Small intestine (tissue), 7 donors: ENCODE measurements around the gene UROC1. TPM values are rescaled to one million over a fixed set of nuclear protein-coding genes. Genes with fewer than 3 reads are reported as not detected.

Source experiments
- DNase-seq, 2 donors: peaks; one replicate each; pipeline versions ENCODE4 v3.0.0 to v3.0.0-alpha.2; 2013
- FAIRE-seq: peaks from 2 replicates; lab custom pipeline; 2012; peaks lifted over from hg19 to GRCh38; lab: Jason Lieb, UNC
- H3K27ac ChIP-seq, 3 donors: one replicate each; pipeline ENCODE4 v1.5.1; 2013; ENCODE audit warnings: low read length in 2 of 3, mild to moderate bottlenecking in 2 of 3, control low read depth in 1 of 3, inconsistent platforms in 1 of 3, low read depth in 1 of 3, moderate library complexity in 1 of 3
- H3K27me3 ChIP-seq, 3 donors: one replicate each; pipeline ENCODE4 v1.6.1; 2013; ENCODE audit warnings: low read length in 3 of 3, inconsistent platforms in 1 of 3; ENCODE audit not compliant: control insufficient read depth in 3 of 3, insufficient read depth in 3 of 3
- H3K36me3 ChIP-seq, 3 donors: one replicate each; pipeline ENCODE4 v1.6.1; 2013; ENCODE audit warnings: low read length in 3 of 3, inconsistent platforms in 1 of 3, low read depth in 1 of 3, mild to moderate bottlenecking in 1 of 3, moderate library complexity in 1 of 3; ENCODE audit not compliant: control insufficient read depth in 3 of 3, insufficient read depth in 2 of 3
- H3K4me1 ChIP-seq, 3 donors: one replicate each; pipeline ENCODE4 v1.6.1; 2013; ENCODE audit warnings: low read length in 2 of 3, inconsistent platforms in 1 of 3, low read depth in 1 of 3, mild to moderate bottlenecking in 1 of 3, moderate library complexity in 1 of 3; ENCODE audit not compliant: control insufficient read depth in 3 of 3, insufficient read depth in 2 of 3
- H3K4me3 ChIP-seq, 3 donors: one replicate each; pipeline ENCODE4 v1.5.1; 2013; ENCODE audit warnings: low read length in 3 of 3, control low read depth in 1 of 3, inconsistent platforms in 1 of 3, low read depth in 1 of 3, mild to moderate bottlenecking in 1 of 3, moderate library complexity in 1 of 3
- H3K9me3 ChIP-seq, 2 donors: one replicate each; pipeline ENCODE4 v1.6.1; 2013; ENCODE audit warnings: low read depth in 1 of 2, low read length in 1 of 2; ENCODE audit not compliant: control insufficient read depth in 2 of 2, insufficient read depth in 1 of 2
- WGBS, 3 donors: extraction: QIAGEN DNeasy Blood & Tissue Kit; methylation state at CpG; one replicate each; pipeline ENCODE4 v1.1.7; 2013; 5-methylcytosine and 5-hydroxymethylcytosine counted together
- polyA plus RNA-seq, 4 donors: library from polyadenylated mRNA; stranded (reverse) in 3 of 4; unstranded in 1 of 4; fragments of 200-250 nt in 3 of 4; fragments of 120-200 nt in 1 of 4; gene quantifications; one replicate each; pipeline versions ENCODE4 v1.2.1 to v1.2.3, GENCODE V29; 2013
- donor health status: healthy with polysubstance abuse.
- donor health status: control.
- donor health status: control.
- donor health status: Bipolar disorder and iron deficiency.
- donor health status: healthy.

Gene UROC1
- polyA plus RNA-seq, 4 donors, result 0.07 to 0.27 TPM; not detected in 2

GRCh38 chr3:126510308-126510910, 7.2 kb downstream of the UROC1 start:
- FAIRE-seq (no peak), DNase-seq (no peak)
- 82 to 94% (median 88%) methylated on average over 22 of the region's 22 CpGs for WGBS, 3 donors
- Histone ChIP-seq H3K27me3 (no peaks in the 10 kb centered on the region), H3K4me3 (no peak overlapping the region), H3K36me3 (no peaks in the 10 kb centered on the region), H3K9me3 (no peaks in the 10 kb centered on the region), H3K27ac (no peak overlapping the region), H3K4me1 (no peaks in the 10 kb centered on the region)

- Histone ChIP-seq H3K27me3 (no peaks in the 10 kb centered on the region), H3K9me3 (no peaks in the 10 kb centered on the region), H3K4me3 (no peak overlapping the region), H3K36me3 (no peaks in the 10 kb centered on the region), H3K27ac (no peak overlapping the region), H3K4me1 (no peaks in the 10 kb centered on the region)
- 64 to 71% (median 65%) methylated on average over 18 of the region's 18 CpGs for WGBS, 3 donors
- FAIRE-seq, result no peak
- DNase-seq, result no peak
Measured at GRCh38 chr3:126509597-126510307, 7.8 kb downstream of the UROC1 start.

GRCh38 chr3:126508564-126508964, 9.0 kb downstream of the UROC1 start:
- H3K4me1 ChIP-seq, result no peaks in the 10 kb centered on the region
- H3K9me3 ChIP-seq, result no peaks in the 10 kb centered on the region
- no peaks in the 10 kb centered on the region for H3K27me3 ChIP-seq
- DNase-seq, result no peak
- H3K36me3 ChIP-seq, result no peaks in the 10 kb centered on the region
- FAIRE-seq, result no peak
- H3K4me3 ChIP-seq, result no peak overlapping the region
- WGBS, 3 donors, result 88 to 92% (median 92%) methylated on average over 4 of the region's 4 CpGs
- no peak overlapping the region for H3K27ac ChIP-seq

GRCh38 chr3:126507886-126508285, 9.7 kb downstream of the UROC1 start:
- Histone ChIP-seq H3K4me3 (no peak overlapping the region), H3K9me3 (no peaks in the 10 kb centered on the region), H3K4me1 (no peaks in the 10 kb centered on the region), H3K27ac (no peak overlapping the region), H3K36me3 (no peaks in the 10 kb centered on the region), H3K27me3 (no peaks in the 10 kb centered on the region)
- DNase-seq (no peak), FAIRE-seq (no peak)
- WGBS, 3 donors, result 67 to 80% (median 74%) methylated on average over 9 of the region's 9 CpGs

GRCh38 chr3:126503701-126504100, 13.9 kb downstream of the UROC1 start:
- Histone ChIP-seq H3K4me3 (no peak overlapping the region), H3K36me3 (no peaks in the 10 kb centered on the region), H3K27me3 (no peaks in the 10 kb centered on the region), H3K9me3 (no peaks in the 10 kb centered on the region), H3K27ac (no peak overlapping the region), H3K4me1 (no peaks in the 10 kb centered on the region)
- FAIRE-seq (no peak), DNase-seq (no peak)
- 89 to 91% (median 89%) methylated on average over 10 of the region's 10 CpGs for WGBS, 3 donors

GRCh38 chr3:126502656-126503055, 14.9 kb downstream of the UROC1 start:
- H3K27me3 ChIP-seq, result no peaks in the 10 kb centered on the region
- DNase-seq (no peak), FAIRE-seq (no peak)
- H3K36me3 ChIP-seq, result no peaks in the 10 kb centered on the region
- no peaks in the 10 kb centered on the region for H3K9me3 ChIP-seq
- H3K4me1 ChIP-seq, result no peaks in the 10 kb centered on the region
- 93 to 100% (median 93%) methylated on average over 1 of the region's 1 CpG for whole genome bisulfite sequencing, 3 donors
- no peak overlapping the region for H3K4me3 ChIP-seq
- no peak overlapping the region for H3K27ac ChIP-seq

- Histone ChIP-seq H3K4me1 (no peaks in the 10 kb centered on the region), H3K27me3 (no peaks in the 10 kb centered on the region), H3K9me3 (no peaks in the 10 kb centered on the region), H3K36me3 (no peaks in the 10 kb centered on the region), H3K27ac (no peak overlapping the region), H3K4me3 (no peak overlapping the region)
- FAIRE-seq (no peak), DNase-seq (no peak)
- 59 to 67% (median 65%) methylated on average over 7 of the region's 7 CpGs for WGBS, 3 donors
Measured at GRCh38 chr3:126501736-126502135, 15.8 kb downstream of the UROC1 start.

GRCh38 chr3:126501054-126501453, 16.5 kb downstream of the UROC1 start:
- Histone ChIP-seq H3K36me3 (no peaks in the 10 kb centered on the region), H3K4me1 (no peaks in the 10 kb centered on the region), H3K27me3 (no peaks in the 10 kb centered on the region), H3K27ac (no peak overlapping the region), H3K9me3 (no peaks in the 10 kb centered on the region), H3K4me3 (no peak overlapping the region)
- WGBS, 3 donors, result 60 to 73% (median 64%) methylated on average over 5 of the region's 5 CpGs
- FAIRE-seq, result no peak
- DNase-seq, result no peak
